SH-SY5Y (cell line): ENCODE measurements around the gene RGS7.

ENCODE experiments used
- GATA2 ChIP-seq: IDR thresholded peaks from 2 replicates; pipeline ENCODE4 v1.6.1; 2011; ENCODE audit warnings: mild to moderate bottlenecking, low read depth, low read length
- GATA3 ChIP-seq: IDR thresholded peaks from 2 replicates; pipeline ENCODE4 v1.6.1; 2011; ENCODE audit warnings: low read depth, mild to moderate bottlenecking, low read length, moderate library complexity

DNA sequence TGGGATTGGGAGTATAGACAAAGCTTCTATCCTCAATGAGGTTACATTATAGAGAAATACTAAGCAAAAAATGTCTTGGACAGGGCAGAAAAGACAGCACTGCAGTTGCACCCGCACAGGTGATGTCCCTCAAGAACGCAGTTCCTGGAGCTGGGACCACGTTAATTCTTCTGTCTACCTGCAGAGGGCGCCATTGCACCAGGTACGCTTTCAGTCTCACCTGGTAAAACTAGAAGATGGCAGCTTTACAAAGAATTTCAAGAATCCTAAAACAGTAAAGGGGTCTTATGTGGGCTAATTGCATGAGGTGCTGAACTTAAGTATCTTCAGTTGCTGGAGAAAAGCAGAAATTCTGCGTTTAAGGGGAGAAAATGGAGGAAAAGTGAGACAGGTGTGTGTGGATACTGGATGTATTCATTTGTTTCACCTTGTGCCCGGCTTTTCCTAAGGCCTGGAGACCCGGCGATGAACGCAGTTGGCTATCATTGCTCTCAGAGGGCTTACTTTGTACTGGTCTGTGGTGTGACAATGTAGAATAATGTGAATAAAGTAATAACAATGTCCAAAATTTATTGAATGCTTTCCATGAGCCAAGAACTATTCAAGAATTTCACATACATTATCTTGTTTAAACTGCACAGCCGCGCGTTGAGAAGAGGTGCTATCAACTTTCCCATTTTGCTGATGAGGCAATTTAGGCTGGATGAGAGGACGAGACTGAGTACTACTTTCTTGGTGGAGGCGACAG lies 468.8 kb downstream of the RGS7 start:
- TF ChIP-seq GATA2 = no peak
- no peak for TF ChIP-seq GATA3
